Body of pancreas (tissue), 4 donors: ENCODE data around the gene THSD7B.

Experiments
- CTCF ChIP-seq, 7 experiments: fragments of 450-650 bp in 4 of 7; fragments of 200-600 bp in 3 of 7; sonication (generic) in 3 of 7; IDR thresholded peaks; one replicate each; pipeline ENCODE4 v1.5.1; 2016 to 2019; ENCODE audit warnings: antibody characterized with exemption in 7 of 7
- POLR2A ChIP-seq, 3 donors: fragments of 450-650 bp; IDR thresholded peaks; one replicate each; pipeline ENCODE4 v1.6.1; 2016; ENCODE audit warnings: antibody characterized with exemption in 3 of 3, mild to moderate bottlenecking in 2 of 3

GRCh38 chr2:137522620-137523011 is 757.3 kb downstream of the THSD7B start:
- TF ChIP-seq CTCF (IDR thresholded peaks at IDR 0.05) (no peak), POLR2A (IDR thresholded peaks at IDR 0.05) (no peak)
